Measurements from ENCODE around the gene MTFMT. TPM values are rescaled to one million over a fixed set of nuclear protein-coding genes. Genes with fewer than 3 reads are reported as not detected.
A peak's percentile ranks its signal among the peaks of the same experiment; 100 is the strongest.

Gene MTFMT
- total and polyA plus RNA-seq, 2 of the 13 experiments (the other 11 are each of a cell fraction or from before 2014, with no cell fraction given), result 9.9 to 23.2 TPM

DNA sequence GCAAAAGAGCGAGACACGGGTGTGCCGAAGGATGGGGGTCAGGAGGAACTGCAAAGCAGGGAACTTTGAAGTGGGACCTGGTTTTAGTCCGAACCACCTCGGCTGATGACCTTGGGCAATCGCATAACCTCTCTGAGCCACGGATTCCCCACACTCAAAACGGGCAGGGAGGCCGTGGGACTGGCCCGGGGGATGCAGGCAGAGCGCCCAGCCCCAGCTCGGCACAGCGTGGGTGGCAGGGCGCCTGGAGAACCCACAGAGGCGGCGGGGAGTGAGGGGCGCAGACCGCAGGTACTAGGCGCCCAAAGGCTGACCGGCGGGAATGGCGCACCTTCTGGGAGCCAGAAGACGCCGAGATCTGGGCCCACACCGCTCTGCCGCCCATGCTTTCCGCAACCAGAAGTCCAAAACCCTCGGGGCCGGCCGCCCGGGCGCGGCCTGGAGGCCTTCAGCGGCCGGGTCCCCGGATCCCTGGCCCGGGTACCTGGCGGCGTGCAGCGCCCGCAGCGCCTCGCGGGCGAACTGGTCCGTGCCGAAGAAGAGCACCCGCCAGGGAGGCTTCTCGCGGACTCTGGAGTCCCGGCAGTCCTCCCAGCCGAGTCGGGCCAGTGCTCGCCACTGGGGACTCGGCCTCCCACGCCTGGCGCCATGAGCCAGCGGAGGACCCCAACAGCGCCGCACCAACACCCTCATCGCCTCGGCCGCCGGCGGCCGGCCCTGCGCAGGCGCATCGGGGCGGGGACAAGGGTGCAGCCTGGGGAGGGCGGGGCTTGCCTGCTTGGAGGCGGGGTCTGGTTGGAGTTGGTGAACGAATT, at the start of gene MTFMT (continued):
- TF ChIP-seq ATF2 (CRISPR knock-in tag; IDR thresholded peaks at IDR 0.05) (no peak), ZNF883 (CRISPR knock-in tag; IDR thresholded peaks at IDR 0.05; ENCODE audit: not compliant biosample characterization) (peak; percentile 29), PAX8 (CRISPR knock-in tag; IDR thresholded peaks at IDR 0.05; ENCODE audit: borderline replicate concordance) (peak; percentile 41; the same call in 1 of the 2 replicates), HDAC2 (CRISPR knock-in tag; IDR thresholded peaks at IDR 0.05) (no peak), ASH2L (IDR thresholded peaks at IDR 0.05; ENCODE audit: insufficient read length, low read depth, low read length) (peak; percentile 82), ZNF550 (CRISPR knock-in tag; IDR thresholded peaks at IDR 0.05; ENCODE audit: borderline replicate concordance) (peak; percentile 78; the same call in 1 of the 2 replicates), PHF20 (CRISPR knock-in tag; IDR thresholded peaks at IDR 0.05) (peak; percentile 65; the same call in 1 of the 2 replicates), HOMEZ (CRISPR knock-in tag; IDR thresholded peaks at IDR 0.05; ENCODE audit: low read depth) (no peak), TERF1 (CRISPR knock-in tag; IDR thresholded peaks at IDR 0.05) (0 out of 2 replicates have a peak, but pooled peaks have one; percentile 25), ZNF609 (CRISPR knock-in tag; IDR thresholded peaks at IDR 0.05; ENCODE audit: borderline replicate concordance) (no peak), SAP130 (CRISPR knock-in tag; IDR thresholded peaks at IDR 0.05; ENCODE audit: low read depth) (peak; percentile 79), ARNT (IDR thresholded peaks at IDR 0.05) (no peak), PPARG (CRISPR knock-in tag; conservative IDR thresholded peaks at IDR 0.05) (no peak; the same call in 1 of the 2 replicates), SMARCE1 (IDR thresholded peaks at IDR 0.05; ENCODE audit: borderline replicate concordance) (no peak), ZSCAN20 (CRISPR knock-in tag; IDR thresholded peaks at IDR 0.05; ENCODE audit: borderline replicate concordance) (peak; percentile 88; the same call in 1 of the 2 replicates)
- TF ChIP-seq, protein P1, sequence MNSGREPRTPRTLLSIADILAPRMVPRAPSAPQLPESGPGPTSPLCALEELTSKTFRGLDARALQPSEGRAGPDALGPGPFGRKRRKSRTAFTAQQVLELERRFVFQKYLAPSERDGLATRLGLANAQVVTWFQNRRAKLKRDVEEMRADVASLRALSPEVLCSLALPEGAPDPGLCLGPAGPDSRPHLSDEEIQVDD (CRISPR knock-in tag; IDR thresholded peaks at IDR 0.05; ENCODE audit: borderline replicate concordance), result no peak
- TF ChIP-seq, protein P2, sequence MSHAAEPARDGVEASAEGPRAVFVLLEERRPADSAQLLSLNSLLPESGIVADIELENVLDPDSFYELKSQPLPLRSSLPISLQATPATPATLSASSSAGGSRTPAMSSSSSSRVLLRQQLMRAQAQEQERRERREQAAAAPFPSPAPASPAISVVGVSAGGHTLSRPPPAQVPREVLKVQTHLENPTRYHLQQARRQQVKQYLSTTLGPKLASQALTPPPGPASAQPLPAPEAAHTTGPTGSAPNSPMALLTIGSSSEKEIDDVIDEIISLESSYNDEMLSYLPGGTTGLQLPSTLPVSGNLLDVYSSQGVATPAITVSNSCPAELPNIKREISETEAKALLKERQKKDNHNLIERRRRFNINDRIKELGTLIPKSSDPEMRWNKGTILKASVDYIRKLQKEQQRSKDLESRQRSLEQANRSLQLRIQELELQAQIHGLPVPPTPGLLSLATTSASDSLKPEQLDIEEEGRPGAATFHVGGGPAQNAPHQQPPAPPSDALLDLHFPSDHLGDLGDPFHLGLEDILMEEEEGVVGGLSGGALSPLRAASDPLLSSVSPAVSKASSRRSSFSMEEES (CRISPR knock-in tag; IDR thresholded peaks at IDR 0.05), result 0 out of 2 replicates have a peak, but pooled peaks have one; percentile 34
